IPS-18c (cell line): ENCODE measurements around the gene MID1.

ENCODE experiments used
- H3K4me3 ChIP-seq: 2 replicates; pipeline ENCODE4 v1.7.0; 2013; ENCODE audit warnings: low read depth, mild to moderate bottlenecking, low read length, moderate library complexity; ENCODE audit not compliant: insufficient read depth
- H3K9me3 ChIP-seq: one replicate; pipeline ENCODE4 v1.6.1; 2013; ENCODE audit warnings: mild to moderate bottlenecking, low read length, moderate library complexity; ENCODE audit not compliant: control insufficient read depth, insufficient read depth

The MID1 gene

DNA sequence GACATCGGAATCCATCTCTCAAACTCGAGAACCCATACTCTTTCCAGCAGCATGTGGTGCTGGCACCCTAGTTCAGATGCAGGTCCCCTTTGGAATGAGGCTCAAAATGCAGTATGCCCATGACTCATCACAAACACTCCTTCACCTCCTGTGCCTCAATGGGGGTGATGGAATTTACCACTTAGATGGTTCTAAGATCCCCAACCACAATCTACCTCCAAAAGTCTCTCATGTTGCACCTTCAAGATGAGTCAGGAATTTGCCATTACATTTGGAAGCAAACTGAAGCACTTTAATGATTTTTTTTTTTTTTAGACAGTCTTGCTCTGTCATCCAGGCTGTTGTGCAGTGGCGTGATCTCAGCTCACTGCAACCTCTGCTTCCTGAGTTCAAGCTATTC is 8.5 kb upstream of the MID1 start:
- Histone ChIP-seq H3K9me3 (peaks cover 3% of the 10 kb centered on the region), H3K4me3 (no peak overlapping the region)

DNA sequence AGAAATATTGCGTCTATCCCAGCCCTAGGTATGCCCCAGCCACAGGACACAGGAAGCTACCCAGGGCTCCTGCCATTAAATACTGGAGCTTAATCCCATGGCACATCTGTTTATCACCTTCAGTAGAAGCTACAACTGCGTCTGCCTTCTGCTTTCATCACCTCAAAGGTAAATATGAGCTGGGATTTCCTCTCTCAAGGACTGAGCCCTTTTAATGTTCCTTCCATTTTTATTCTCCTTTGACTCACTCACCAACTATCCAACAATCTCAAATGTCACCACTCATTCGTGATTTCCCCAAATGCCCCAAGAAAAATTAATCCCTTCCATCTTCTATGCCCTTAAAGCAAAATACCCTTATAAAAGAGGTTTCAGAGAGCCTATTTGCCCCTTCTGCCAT is 1.8 kb upstream of the MID1 start:
- Histone ChIP-seq H3K4me3 (no peak overlapping the region), H3K9me3 (peaks cover 7% of the 10 kb centered on the region)

DNA sequence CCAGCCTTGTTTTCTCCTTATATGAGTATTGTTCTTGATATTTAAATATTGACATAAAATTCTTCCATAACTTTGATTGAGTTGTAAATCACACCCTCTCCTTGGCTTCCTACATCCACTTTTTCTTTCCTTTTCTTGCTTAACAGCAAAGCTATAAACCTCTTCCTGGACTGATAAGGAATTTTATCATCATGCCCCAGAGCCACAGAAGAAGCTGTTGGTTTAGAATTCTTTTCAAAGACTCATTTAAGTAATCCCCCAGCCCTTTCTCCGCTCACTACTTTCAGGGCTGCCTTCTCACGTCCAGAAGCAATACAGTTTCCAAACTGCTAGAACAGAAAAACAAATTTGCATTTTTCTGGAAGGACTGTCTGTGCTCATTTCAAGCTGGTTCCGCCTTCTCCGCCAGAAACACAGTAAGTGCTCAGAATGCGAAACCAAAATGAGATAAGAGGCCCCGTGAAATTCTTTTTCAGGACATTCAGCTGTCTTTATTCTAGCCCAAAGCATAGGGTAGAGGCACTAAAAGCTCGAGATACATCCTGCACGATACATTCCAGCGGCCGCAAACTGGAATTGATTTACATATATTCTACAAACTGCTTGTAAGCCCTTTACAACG is 849 bp downstream of the MID1 start:
- peak overlapping the region; percentile 58 for H3K4me3 ChIP-seq
- peaks cover 7% of the 10 kb centered on the region for H3K9me3 ChIP-seq

DNA sequence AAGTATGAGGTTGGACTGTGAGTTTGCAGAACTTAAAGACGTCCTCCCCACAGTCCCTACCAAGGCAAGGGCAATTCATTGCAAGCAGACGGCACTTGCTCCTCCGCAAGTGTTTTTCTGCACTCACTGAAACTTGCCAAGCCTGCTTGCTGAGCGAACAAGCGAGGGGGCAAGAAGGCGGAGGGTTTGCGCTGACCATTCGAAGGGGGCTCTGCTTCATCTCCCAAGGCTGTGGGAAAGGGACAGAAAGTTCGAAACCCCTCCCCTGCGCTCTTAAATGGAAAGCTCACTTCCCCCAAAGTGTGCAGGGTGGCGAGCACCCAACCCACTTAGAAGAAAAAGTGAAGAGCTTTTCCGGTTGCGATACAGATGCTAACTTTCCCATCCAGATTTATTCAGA is 1.4 kb downstream of the MID1 start:
- peak overlapping the region; percentile 58 for H3K4me3 ChIP-seq

DNA sequence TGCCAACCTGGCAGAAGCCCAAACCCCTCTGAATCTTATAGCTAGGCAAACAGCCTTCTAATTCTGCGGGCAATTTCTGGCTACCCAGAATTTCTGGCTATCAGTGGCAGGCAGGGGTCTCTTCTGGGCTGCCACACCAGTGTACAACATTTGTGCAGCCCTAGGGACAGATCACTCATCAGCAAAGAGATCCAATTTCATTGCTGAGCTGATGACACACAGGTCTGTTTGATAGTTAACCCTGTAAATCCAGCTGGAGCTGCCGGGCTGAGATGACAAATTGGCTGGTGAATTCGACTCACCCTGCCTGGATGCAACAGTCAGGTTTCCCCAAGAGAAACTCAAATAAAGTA is 2.4 kb downstream of the MID1 start:
- H3K4me3 ChIP-seq = 0 out of 2 replicates have a peak overlapping the region, but pooled peaks have one; percentile 12
- H3K9me3 ChIP-seq = peaks cover 5% of the 10 kb centered on the region

More for the DNA sequence above, 1.4 kb downstream of the MID1 start:
- H3K9me3 ChIP-seq = peaks cover 7% of the 10 kb centered on the region

DNA sequence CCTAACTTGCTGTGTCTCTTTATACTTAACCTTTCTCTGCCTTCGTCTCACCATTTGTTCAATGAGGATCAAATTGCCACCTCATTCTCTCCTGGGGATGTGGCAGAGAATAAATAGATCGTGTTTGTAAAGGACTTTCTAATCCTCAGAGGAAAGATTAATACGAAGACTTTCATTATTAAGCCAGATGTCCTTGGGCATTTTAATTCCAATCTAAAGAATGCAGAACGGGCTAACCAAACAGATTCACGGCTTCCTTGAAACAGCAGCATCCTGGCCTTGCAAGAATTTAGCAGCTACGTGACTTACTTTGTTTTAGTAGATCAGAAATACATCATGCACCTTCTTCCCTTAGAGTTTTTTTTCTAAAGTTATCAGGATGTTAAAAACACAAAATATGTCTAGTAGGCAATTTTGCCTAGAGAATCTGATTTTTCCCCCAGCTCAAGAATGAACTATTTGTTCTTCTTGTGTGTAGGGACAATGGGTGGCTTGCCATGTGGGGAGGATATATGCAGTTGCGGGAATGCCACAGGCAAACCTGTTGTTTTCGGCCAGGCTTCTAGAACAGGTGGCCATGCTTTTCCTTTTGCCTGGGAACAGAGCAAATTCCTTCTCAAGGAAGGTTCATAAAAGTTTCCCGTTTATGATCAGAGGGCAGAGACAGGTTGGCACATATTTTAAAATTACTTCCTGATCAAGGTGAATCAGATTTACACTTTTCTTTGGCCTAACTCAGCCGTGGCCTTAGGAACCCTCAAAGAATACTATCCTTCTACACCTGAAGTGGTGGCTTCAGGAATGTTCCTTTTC is 3.0 kb downstream of the MID1 start:
- peaks cover 5% of the 10 kb centered on the region for H3K9me3 ChIP-seq
- H3K4me3 ChIP-seq = peak overlapping the region; percentile 25; the same call in 1 of the 2 replicates

DNA sequence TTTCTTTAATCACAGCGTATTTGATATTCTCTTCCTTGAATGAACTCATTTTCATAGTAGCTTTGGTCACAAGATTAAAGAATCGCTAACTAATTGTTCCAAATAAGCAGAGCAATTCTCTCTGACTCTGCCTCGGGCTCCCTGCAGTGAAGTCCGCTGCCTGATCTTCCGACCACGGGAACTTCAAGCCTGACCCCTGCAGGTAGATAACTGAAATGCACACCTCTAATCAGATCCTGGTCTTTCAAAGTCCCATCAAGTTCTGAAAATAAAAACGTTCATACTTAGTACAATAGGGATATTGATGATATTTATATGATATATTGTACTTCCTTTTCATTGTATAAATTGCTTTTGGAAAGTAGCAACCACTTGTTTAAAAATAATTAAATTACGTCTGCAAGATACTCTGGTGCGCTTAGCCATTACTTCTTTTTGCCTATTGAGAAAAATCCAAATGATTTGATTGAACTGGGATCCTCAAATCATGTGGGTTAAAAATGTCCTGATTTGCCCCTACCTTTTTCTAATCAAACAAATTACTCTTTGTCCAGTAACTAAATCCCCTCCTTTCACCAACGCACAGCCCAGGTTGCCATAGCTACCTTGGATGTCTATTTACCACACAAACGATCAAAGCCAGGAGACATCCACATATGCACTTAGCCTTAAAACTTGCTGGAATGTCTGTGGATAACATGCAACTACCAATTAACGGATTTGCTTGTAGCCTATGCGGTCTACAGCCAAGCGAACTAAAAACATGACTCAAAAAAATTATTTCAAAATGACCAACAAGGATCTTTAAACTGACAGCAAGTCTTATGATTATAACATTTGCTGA is 4.2 kb downstream of the MID1 start:
- Histone ChIP-seq H3K9me3 (peaks cover 2% of the 10 kb centered on the region), H3K4me3 (no peak overlapping the region)

DNA sequence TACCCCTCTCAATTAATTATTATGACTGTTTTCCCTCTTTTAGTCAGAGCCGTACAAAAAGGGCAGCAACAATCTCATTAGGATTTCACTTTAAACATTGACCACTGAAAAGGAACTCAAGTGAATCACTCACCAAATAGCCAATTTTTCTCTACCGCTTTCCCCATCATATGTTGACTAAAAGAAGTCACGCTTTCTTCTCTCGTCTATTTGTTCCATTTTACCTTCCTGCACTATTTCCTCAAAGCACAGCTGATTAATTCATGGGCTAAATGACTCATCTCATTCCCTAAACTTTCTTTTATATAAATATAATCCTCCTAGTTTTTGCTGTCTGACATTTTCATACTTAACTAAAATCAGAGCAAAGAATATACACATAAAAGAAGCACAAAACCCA is 8.2 kb downstream of the MID1 start:
- no peaks in the 10 kb centered on the region for H3K9me3 ChIP-seq
- H3K4me3 ChIP-seq = no peak overlapping the region

DNA sequence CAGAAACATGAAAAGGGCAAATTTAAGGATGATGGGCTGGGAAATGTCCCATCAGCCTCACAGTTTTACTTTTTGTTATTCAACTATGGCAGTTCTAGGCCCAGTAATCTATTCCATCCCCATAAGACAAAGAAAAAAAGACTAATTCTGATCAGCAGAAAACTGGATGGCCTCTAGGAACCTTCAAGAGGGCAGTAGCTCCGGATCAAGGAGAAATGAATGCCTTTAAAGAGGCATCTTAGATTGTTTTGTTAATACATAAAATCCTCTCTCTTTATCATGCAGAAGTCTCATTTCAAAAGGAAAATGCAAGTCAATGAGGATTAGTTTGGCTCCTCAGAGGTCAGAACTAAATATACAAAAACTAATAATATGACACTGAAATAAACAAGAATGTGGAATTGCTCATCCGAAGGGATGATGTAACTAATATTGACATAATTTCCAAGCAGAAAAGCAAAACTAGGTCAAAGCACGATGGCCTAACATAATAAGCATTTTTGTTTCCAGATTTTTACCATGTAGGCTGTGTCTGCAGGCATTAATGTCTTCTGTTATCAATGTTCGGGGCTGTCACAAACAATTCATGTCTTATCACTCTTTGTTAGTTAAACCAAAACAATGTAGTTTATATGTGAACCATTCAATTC is 8.8 kb downstream of the MID1 start:
- H3K9me3 ChIP-seq = no peaks in the 10 kb centered on the region
- H3K4me3 ChIP-seq = no peak overlapping the region

DNA sequence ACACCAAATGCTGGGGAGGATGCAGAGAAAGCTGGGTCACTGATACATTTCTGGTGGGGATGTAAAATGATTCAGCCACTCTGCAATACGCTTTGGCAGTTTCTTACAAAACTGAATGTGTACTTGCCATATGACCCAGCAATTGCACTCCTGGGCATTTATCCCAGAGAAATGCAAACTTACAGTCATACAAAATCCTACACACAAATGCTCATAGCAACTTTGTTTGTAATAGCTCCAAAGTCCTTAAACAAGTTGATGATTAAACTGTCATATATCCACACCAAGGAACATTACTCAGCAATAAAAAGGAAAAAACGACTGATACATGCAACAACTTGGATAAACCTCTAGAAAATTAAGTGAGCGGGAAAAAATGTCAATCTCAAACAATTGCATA is 12.3 kb downstream of the MID1 start:
- Histone ChIP-seq H3K4me3 (no peak overlapping the region), H3K9me3 (no peaks in the 10 kb centered on the region)

DNA sequence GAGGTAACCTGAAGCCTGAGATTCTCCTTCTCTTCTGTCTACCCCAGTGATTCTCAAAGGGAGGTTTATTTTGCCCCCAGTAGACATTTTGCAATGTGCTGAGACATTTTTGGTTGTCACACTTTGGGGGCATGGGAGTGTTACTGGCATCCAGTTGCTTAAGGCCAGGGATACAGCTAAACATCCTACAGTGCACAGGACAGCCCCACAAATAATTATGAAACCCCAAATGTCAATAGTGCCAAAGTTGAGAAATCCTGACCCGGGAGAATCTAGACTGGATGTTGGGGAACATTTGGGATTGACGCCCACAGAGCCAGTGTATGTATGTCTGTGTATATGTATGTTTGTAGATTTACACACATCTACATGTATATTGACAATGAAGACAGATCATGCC is 13.2 kb downstream of the MID1 start:
- Histone ChIP-seq H3K9me3 (no peaks in the 10 kb centered on the region), H3K4me3 (no peak overlapping the region)

DNA sequence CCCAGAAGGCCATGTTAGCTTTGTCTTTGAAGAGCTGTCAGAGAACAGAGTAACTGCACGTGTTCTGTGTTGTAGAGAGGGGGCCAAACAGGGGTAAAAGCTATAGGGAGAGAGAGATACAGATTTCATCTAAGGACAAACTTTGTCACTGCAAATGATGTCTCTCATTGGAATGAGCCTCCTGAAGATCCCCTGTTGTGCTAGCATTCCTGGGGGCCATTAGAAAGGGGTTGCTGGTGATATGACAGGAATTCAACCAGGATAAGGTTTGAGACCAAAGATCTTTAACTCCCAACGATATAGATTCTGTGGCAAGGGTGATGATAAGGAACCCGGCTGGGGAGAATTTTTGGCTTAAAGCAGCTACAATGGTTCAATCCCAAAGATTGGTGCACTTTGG is 16.8 kb downstream of the MID1 start:
- H3K9me3 ChIP-seq = no peaks in the 10 kb centered on the region
- no peak overlapping the region for H3K4me3 ChIP-seq

DNA sequence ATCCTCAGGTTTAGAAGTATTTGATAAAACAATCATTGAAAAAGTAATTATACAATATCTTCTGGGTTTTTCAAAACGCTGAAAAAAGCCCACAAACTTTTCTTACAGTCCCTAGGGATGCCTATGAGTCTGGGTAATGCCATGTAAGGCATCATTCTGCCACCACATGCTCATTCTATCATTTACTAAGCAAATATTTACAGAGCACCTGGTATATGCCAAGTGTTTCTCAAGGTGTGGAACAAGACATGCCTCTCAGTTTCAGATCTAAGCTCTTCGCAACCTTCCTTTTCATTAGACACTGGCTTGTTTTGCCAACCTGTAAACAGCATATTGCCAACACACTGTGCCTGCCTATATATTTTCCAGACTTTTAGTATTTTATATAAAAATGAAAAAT is 17.7 kb downstream of the MID1 start:
- Histone ChIP-seq H3K4me3 (no peak overlapping the region), H3K9me3 (no peaks in the 10 kb centered on the region)

DNA sequence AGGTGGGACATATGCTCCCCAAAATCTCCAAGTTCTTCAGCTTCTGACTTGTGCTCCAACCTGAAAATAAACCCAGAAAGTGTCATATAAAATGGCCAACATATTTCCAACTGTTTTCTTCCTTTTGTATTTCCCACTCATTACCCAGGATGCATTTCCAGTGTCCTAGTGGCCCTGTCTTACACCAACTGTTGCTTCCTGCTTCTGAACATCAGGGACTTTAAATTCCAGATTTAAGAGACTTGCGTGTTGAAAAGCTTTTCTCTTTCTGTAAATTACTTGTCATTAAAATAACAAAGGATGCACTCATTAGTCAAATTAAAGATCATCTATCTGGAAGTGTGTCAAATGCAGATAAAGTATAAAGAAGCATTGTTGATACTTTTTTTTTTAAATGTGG is 19.9 kb downstream of the MID1 start:
- H3K9me3 ChIP-seq = no peaks in the 10 kb centered on the region
- H3K4me3 ChIP-seq = no peak overlapping the region

DNA sequence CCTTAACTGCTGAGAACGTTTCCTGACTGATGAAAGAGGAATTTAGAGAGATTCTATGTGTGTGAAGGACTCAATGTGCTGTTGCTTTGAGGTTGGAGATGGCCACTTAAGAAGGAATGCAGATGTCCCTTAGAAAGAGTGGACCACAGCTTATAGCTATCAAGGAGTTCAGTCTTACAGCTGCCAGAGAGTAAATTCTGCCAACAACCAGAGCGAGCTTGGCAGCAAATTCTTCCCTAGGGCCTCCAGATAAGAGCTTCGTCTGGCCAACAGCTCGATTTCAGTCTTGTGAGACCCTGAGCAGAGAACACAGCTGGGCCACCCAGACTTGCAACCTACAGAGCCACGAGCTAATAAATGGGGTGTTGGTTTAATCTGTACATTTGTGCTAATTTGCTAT is 21.8 kb downstream of the MID1 start:
- no peak overlapping the region for H3K4me3 ChIP-seq

DNA sequence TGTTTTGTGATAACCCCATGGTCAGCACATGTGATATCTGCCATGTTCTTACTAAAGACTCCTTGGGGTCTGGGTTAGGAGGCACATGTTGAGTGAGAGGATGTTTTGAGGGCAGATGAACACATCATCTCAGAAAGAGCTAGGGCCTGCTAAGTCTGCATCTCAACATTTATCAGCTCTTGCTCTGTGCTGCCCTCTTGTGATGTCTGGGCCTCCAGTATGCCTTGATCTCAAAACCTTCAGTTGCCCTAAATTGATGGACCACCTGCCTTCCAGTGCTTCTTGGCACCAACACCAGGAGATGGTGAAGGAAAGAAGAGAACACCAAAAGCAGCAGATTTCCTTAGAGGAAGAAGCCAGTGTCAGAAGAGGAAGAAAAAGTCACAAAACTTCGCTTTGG is 22.5 kb downstream of the MID1 start:
- Histone ChIP-seq H3K9me3 (no peaks in the 10 kb centered on the region), H3K4me3 (no peak overlapping the region)

More for the DNA sequence above, 21.8 kb downstream of the MID1 start:
- no peaks in the 10 kb centered on the region for H3K9me3 ChIP-seq
